ENCODE results near the gene MT1G.
"Not testable (repeated sequence)": the region's sequence is repeated elsewhere in the genome, so short reads cannot be mapped to it uniquely, and the experiment has no call there.

MT1G gene

GRCh38 chr16:56634715-56635440 lies 33.0 kb downstream of the MT1G start:
- DNase-seq: no peak

- DNase-seq: no peak
These were observed 34.3 kb downstream of the MT1G start for GRCh38 chr16:56633535-56633934.

- DNase-seq: no peak
These were observed 35.0 kb downstream of the MT1G start for GRCh38 chr16:56632848-56633365.

GRCh38 chr16:56632156-56632847 lies 35.6 kb downstream of the MT1G start, which contains the start of gene MT1M:
TSS of gene MT1M (plus strand) at chr16:56632659. CDS start at chr16:56632732, 73 bp downstream.
- no peak for DNase-seq

GRCh38 chr16:56631832-56632155 lies 36.1 kb downstream of the MT1G start:
- no peak for DNase-seq

GRCh38 chr16:56631197-56631596 lies 36.7 kb downstream of the MT1G start:
- no peak for DNase-seq

GRCh38 chr16:56630134-56630533 lies 37.7 kb downstream of the MT1G start:
- no peak for DNase-seq

GRCh38 chr16:56629531-56629930 lies 38.3 kb downstream of the MT1G start:
- DNase-seq: no peak

GRCh38 chr16:56628486-56629350 lies 39.1 kb downstream of the MT1G start:
- DNase-seq: no peak

GRCh38 chr16:56626685-56627084 lies 41.2 kb downstream of the MT1G start:
- no peak for DNase-seq

GRCh38 chr16:56625943-56626654 lies 41.8 kb downstream of the MT1G start:
- DNase-seq: no peak

- peak; percentile 42 for DNase-seq
These were observed 42.5 kb downstream of the MT1G start, which contains the start of gene MT1E for GRCh38 chr16:56625140-56625942. TSS of gene MT1E (plus strand) at chr16:56625781. CDS start at chr16:56625852, 71 bp downstream.

GRCh38 chr16:56623637-56624036 lies 44.2 kb downstream of the MT1G start:
- DNase-seq: no peak

GRCh38 chr16:56623184-56623583 lies 44.7 kb downstream of the MT1G start:
- DNase-seq: not testable (repeated sequence)

GRCh38 chr16:56621665-56622445 lies 46.0 kb downstream of the MT1G start:
- DNase-seq: not testable (repeated sequence)

GRCh38 chr16:56620339-56620897 lies 47.4 kb downstream of the MT1G start:
- DNase-seq: no peak

- DNase-seq: no peak
These were observed 49.7 kb downstream of the MT1G start for GRCh38 chr16:56618138-56618537.

- DNase-seq: peak; percentile 11
These were observed 50.4 kb downstream of the MT1G start for GRCh38 chr16:56617212-56618085.
